ENCODE measurements around the gene NOXO1. TPM values are rescaled to one million over a fixed set of nuclear protein-coding genes. Genes with fewer than 3 reads are reported as not detected.

Gene NOXO1
- total and polyA plus RNA-seq, 10 of the 15 experiments (the other 5 are each of a cell fraction or from before 2014, with no cell fraction given), result 0.09 to 0.76 (median 0.26) TPM; not detected in 4

GRCh38 chr16:2023092-2024031 is 42.1 kb upstream of the NOXO1 start (continued):
- no peak for TF ChIP-seq PRDM15 (CRISPR knock-in tag; IDR thresholded peaks at IDR 0.05)
- no peak for TF ChIP-seq NR2C1 (IDR thresholded peaks at IDR 0.05)
- TF ChIP-seq MEF2B (IDR thresholded peaks at IDR 0.05; ENCODE audit: partially characterized antibody, poor library complexity, severe bottlenecking), result no peak
- TF ChIP-seq E4F1 (IDR thresholded peaks at IDR 0.05; ENCODE audit: borderline replicate concordance, partially characterized antibody), result no peak
- no peak for TF ChIP-seq RCOR1 (conservative IDR thresholded peaks at IDR 0.05; ENCODE audit: low read depth, low read length)
- no peak for TF ChIP-seq ZBED1 (IDR thresholded peaks at IDR 0.05; ENCODE audit: borderline replicate concordance)
- TF ChIP-seq TARDBP (IDR thresholded peaks at IDR 0.05; ENCODE audit: borderline replicate concordance), result no peak
- TF ChIP-seq CHD4 (IDR thresholded peaks at IDR 0.05), result no peak
- TF ChIP-seq E2F4 (IDR thresholded peaks at IDR 0.05; ENCODE audit: low read depth, low read length), result 0 out of 2 replicates have a peak, but pooled peaks have one; percentile 9

Measured in GM12878 (cell line).